NCI-H2196 treated with DMSO at 0.1 percent for 48 hours (cell line): Measurements from ENCODE around the gene VCAM1.
"Not testable (repeated sequence)": the region's sequence is repeated elsewhere in the genome, so short reads cannot be mapped to it uniquely, and the experiment has no call there.

Experiments used
- DNase-seq: peaks from one replicate; lab custom pipeline; 2025; ENCODE audit not compliant: unreplicated experiment; lab: John Stamatoyannopoulos, UW

The VCAM1 gene, protein sequence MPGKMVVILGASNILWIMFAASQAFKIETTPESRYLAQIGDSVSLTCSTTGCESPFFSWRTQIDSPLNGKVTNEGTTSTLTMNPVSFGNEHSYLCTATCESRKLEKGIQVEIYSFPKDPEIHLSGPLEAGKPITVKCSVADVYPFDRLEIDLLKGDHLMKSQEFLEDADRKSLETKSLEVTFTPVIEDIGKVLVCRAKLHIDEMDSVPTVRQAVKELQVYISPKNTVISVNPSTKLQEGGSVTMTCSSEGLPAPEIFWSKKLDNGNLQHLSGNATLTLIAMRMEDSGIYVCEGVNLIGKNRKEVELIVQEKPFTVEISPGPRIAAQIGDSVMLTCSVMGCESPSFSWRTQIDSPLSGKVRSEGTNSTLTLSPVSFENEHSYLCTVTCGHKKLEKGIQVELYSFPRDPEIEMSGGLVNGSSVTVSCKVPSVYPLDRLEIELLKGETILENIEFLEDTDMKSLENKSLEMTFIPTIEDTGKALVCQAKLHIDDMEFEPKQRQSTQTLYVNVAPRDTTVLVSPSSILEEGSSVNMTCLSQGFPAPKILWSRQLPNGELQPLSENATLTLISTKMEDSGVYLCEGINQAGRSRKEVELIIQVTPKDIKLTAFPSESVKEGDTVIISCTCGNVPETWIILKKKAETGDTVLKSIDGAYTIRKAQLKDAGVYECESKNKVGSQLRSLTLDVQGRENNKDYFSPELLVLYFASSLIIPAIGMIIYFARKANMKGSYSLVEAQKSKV

GRCh38 chr1:100719490-100719889, at the start of gene VCAM1:
Gene VCAM1 (plus strand): TSS chr1:100719742. CDS start chr1:100719861, 119 bp downstream.
- no peak for DNase-seq

DNA sequence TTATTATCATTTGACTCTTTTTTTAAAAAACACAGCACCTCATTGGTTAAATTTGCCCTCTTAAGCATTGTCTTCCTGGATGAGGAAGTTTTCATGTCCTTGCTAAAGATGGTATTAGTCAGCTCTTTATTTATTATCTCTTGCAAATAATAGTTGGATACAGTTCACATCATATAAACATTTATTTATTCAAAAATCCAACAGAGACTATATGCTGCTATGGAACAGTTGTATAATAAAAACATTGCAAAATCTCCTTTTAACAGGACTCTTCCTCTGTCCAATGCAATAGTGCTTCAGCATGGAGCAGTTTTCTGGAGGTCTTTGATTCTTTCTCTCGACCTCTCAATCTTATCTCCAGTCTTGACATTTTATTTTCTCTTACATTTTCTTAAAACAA, 49.5 kb upstream of the VCAM1 start:
- DNase-seq: no peak

DNA sequence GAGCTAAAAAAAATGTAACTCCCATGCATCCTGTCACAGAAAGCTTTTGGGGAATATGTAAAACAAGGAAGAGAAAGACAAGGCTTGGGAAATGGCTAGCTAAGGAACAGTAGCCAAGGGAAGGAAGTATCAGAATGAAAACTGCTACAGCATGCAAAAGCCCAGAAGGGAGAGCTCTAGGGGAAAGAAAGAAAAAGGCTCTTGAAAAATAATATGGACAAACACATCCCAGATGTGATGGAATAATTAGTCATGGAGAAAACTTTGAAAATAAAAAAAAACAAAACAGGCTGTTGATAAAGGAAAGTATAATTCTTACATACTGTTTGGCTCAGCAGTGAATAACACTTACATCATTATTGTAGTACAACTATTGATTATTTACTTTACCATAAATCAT, 47.9 kb upstream of the VCAM1 start:
- no peak for DNase-seq

DNA sequence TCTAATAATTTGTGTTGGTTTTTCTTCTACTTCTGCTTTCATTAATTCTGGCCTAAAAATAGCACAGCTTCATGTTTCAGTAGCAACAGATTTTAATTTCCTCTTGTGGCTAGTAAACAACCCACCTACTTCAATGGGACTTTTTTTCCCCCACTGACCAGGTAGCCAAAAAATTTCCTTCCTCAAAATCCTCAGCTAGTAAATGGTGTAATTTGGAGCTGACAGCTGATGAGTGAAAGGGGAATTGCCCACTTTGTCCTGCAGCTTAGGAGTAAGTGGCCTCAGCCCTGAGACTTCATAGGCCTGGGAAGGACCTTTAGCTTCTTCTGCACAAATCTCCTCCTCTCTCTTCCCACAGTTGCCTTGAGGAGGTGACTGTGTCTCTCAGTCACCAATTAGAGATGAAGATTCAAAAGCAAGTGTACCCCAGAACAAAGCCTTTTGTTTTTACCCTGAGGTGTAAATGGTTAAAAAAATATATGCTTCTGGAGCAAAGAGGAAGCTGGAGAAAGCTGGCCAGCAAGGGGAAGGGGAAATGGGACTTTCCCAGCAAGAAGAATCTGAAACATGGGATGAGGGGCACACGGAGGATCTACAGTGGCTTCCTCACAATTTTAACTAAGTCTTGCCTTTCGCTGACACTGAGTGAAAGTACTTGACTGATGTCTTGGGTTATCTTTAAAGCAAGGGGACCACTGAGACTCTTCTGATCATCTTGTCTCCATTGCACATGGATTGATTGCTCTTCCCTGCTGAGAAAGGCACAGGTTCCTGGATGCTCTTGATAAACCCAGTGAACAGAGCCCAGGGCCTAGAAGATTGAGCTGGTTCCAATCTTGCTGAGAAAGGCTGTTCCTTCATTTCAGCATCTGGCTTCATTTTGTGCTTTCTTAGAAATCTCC, 35.8 kb upstream of the VCAM1 start:
- DNase-seq: no peak

DNA sequence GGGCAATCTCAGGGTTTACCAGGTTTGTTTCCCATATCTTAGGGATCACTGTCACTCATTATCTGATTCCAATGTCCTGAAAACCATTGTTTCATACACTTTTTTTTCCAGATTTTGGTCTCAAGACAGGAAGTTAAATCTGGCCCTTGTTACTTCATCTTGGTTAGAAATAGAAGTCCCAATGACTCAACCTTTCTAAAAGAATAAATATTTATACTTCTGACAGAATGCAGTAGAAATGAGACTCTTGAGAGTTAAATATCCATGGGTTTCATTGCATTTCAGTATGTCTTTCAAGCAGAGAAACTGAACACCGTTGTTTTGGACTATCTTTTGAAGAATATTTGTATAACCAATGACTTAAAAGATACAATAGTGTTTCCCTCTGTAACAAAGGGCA, 19.8 kb upstream of the VCAM1 start:
- no peak for DNase-seq

DNA sequence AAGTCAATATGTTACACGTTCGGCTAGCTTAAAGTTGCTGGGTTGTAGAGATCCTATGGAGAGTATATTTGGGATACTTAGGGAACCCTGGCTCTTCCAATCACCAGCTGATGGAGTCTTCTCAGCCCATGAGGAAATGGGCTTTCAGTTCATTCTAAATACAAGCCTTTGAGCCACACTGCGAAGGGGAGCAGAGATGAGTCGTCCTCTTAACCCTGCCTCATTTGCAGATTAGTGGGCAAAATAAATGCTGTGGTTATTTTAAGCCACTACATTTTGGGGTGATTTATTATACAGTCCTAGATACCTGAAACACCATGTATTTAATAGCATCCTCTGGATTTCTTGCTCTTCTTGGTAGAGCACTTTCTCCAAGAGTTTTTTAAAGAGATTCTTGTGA, 19.0 kb upstream of the VCAM1 start:
- no peak for DNase-seq

GRCh38 chr1:100703052-100703451, 16.5 kb upstream of the VCAM1 start:
- DNase-seq: no peak

DNA sequence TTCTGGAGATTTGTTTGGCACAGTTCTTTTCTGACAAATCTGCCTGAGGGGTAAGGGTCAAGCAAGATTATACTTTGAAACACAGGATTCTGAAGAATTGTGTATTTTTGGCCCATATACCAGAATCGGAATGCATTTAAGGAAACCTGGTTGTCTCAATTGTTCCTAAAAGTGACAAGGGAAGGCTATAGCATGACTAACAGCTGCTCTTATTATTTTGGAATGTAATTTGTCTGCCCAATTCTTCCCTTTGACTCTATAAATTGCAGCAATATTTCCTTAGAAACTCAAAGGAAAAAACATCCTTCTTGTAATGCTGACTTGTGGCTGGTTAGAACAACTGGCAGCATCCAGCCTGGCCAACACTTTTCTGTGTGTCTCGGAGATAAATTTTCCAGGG, 15.8 kb upstream of the VCAM1 start:
- DNase-seq: no peak

- no peak for DNase-seq
Observed at GRCh38 chr1:100704473-100704872, 15.1 kb upstream of the VCAM1 start.

DNA sequence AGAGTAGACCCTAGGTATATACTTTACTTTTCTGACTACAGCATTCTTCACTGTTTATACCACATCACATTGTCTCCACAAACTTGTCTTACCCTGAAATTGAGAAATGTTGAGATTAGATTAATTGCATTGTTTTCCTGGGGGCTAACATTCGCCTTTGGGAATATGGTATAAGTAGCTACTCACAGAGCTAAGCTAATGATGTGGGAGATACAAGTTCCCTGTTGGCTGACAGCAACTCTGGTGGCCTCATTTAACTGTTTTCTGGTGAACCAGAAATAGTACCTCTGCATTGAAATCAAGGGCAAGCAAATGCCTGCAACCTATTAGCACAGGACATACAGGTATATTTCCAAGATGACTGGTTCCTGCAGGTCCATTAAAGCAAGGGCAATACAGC, 13.2 kb upstream of the VCAM1 start:
- no peak for DNase-seq

DNA sequence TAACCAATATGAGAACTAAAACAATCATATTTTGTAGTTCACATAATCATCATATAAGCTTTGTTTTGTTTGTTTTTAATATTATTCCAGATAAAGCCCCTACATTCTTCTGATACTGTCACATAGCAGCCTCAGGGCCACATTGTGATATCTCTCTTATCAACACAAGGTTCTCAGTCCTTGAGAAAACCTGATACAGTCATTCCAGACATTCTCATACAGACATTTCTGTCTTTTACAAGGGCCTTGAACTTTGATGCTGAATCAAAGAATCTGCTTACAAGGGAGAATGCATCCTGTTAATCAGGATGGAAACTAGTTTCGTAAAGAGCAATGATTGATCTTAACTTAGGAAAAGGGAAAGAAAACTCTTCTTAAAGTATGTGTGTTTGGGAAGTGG, 12.7 kb upstream of the VCAM1 start:
- no peak for DNase-seq

DNA sequence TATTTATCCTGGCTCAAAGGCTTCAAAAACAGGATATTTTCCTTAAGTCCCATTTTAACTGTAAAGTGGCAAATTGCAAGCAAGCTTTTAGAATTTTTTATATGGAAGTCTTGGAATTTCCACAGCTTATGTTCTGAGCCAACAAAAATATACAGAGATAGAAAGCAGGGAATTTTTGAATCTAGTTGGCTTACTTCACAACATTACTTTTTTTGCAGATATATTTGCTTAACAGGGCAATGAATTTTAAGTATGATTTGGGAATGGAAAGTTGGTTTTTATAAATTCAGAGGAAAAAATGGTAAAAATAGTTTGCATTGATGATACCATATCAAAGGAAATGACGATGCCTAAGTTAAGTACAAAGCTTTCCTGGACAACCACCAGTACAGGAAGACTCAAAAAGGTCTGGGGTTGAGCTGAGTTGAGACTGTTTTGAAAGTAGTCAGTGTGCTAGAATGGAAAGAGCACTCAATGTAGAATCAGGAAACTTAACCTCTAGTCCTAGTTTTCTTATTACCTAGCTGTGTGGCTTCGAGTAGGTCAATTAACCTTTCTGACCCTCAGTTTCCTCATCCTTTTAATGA, 11.0 kb upstream of the VCAM1 start:
- no peak for DNase-seq

DNA sequence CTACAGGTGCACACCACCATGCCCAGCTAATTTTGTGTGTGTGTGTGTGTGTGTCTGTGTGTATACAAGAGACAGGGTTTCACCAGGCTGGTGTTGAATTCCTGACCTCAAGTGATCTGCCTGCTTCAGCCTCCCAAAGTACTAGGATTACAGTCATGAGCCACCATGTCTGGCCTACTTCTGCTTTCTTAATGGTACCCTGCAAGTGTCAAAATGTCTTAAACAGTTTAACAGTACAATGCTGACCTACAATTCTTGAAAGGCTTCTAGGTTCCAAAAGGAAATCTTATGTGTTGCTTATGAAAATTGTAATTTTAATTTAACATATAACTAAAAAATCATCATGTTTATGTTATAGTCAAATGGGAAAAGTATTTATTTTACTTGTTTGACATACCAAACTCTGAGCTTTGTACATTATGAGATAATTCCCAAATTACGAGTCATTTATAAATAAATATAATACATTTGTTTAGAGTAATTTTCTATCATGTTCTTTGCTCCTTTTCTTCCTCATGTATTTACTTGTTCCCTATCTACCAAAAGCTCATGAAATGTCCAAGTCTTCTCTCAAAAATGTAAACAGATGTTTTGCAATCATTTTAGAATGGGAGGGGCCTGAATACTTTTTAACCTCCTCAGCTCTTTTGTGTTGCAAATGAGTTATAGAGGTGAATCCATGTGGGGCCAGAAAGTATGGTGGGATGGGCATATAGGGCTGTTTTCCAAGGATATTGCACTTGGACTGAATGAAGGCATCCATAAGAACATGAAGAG, 8.4 kb upstream of the VCAM1 start:
- DNase-seq: no peak

GRCh38 chr1:100713027-100713426, 6.5 kb upstream of the VCAM1 start:
- DNase-seq: not testable (repeated sequence)

DNA sequence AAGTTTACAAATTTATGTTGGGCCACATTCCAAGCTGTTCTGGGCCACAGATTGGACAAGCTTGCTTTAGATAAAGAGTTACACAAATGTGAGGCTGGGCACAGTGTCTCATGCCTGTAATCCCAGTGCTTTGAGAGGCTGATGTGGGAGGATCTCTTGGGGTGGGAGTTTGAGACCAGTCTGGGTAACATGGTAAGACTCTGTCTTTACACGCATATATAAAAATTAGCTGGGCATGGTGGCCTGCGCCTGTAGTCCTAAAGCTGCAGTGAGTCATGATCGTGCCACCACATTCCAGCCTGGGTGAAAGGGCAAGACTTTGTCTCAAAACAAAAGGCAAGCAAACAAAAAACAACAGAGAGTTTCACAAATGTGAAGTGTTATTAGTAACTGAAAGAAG, 5.9 kb upstream of the VCAM1 start:
- DNase-seq: no peak

DNA sequence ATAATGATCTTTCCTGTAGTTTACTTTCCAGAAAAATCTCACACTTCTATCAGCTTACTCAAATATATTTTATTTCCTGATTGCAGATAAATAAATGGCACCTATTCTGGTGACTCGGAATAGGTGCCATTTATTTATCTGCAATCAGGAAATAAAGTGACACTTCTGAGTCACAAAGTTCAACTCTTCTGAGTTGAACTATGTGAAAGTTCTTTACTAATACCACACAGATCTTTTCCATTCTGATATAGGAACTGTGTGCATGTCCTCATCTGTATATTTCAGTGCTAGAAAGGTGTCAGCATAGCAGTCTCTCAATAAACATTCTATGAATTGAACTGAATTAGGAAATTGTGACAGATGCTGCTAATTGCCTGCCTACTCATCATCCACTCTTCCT, 4.9 kb upstream of the VCAM1 start:
- DNase-seq: no peak

DNA sequence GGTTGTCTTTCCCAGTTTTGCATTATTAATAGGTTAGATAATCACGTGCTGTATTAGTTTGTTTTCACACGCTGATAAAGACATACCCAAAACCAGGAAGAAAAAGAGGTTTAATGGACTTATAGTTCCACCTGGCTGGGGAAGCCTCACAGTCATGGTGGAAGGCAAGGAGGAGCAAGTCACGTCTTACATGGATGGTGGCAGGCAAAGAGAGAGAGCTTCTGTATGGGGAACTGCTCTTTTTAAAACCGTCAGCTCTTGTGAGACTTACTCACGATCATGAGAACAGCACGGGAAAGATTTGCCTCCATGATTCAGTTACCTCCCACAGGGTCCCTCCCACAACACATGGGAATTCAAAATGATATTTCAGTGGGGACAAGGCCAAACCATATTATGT, 2.3 kb upstream of the VCAM1 start:
- DNase-seq: no peak

DNA sequence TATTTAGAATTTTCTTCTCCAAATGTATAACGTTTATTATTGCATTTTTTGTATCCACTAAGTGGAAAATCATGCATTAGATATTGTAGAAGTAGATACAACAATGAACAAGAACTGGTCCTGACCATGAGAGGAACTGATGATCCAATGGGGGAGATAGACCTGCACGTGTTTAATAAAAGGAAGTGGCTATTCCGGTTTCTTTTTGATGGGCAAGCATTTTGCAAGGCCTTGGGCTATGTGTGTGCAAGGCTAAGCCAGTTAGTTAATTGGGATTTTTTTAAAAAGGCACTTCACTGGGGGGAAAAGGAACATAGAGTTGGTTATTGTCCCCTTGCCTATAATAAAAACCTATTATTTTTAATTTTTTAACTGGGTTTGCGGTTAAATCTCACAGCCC, 961 bp upstream of the VCAM1 start:
- no peak for DNase-seq

- no peak for DNase-seq
Observed at GRCh38 chr1:100720101-100720500, 559 bp downstream of the VCAM1 start.

GRCh38 chr1:100720751-100721150, 1.2 kb downstream of the VCAM1 start:
- no peak for DNase-seq
